ELR (cell line): Measurements from ENCODE around the gene GIT2.
"Not testable (repeated sequence)": the region's sequence is repeated elsewhere in the genome, so short reads cannot be mapped to it uniquely, and the experiment has no call there.

ENCODE experiments used
- DNase-seq: peaks from one replicate; pipeline ENCODE4 v3.0.0-alpha.2; 2015; ENCODE audit warnings: low read depth

GIT2 gene

GRCh38 chr12:109920261-109920780 lies 75.8 kb downstream of the GIT2 start:
- DNase-seq = no peak

GRCh38 chr12:109919456-109919855 lies 76.7 kb downstream of the GIT2 start:
- DNase-seq = no peak

GRCh38 chr12:109916045-109916444 lies 80.1 kb downstream of the GIT2 start:
- DNase-seq = no peak

- no peak for DNase-seq
These were observed 80.8 kb downstream of the GIT2 start for GRCh38 chr12:109915171-109916040.

- DNase-seq = no peak
These were observed 81.7 kb downstream of the GIT2 start for GRCh38 chr12:109914461-109914860.

- DNase-seq = no peak
These were observed 83.3 kb downstream of the GIT2 start for GRCh38 chr12:109912855-109913321.

GRCh38 chr12:109910969-109911348 lies 85.2 kb downstream of the GIT2 start:
- peak; percentile 70 for DNase-seq

GRCh38 chr12:109910254-109910968 lies 85.8 kb downstream of the GIT2 start:
- no peak for DNase-seq

- no peak for DNase-seq
These were observed 90.9 kb downstream of the GIT2 start for GRCh38 chr12:109905301-109905700.

GRCh38 chr12:109902891-109903418 lies 93.2 kb downstream of the GIT2 start:
- DNase-seq = no peak

GRCh38 chr12:109900752-109901580 lies 95.2 kb downstream of the GIT2 start:
- peak; percentile 30 for DNase-seq

- peak; percentile 90 for DNase-seq
These were observed 96.1 kb downstream of the GIT2 start, which contains the start of gene TCHP for GRCh38 chr12:109899783-109900751. TSS of gene TCHP (plus strand) at chr12:109900274. CDS start at chr12:109903027, 2,753 bp downstream.

- DNase-seq = not testable (repeated sequence)
These were observed 96.8 kb downstream of the GIT2 start for GRCh38 chr12:109899345-109899744.

- no peak for DNase-seq
These were observed 99.1 kb downstream of the GIT2 start for GRCh38 chr12:109897029-109897428.

GRCh38 chr12:109896188-109896587 lies 100.0 kb downstream of the GIT2 start:
- DNase-seq = no peak

GRCh38 chr12:109894939-109895338 lies 101.2 kb downstream of the GIT2 start:
- DNase-seq = no peak

GRCh38 chr12:109893261-109893995 lies 102.7 kb downstream of the GIT2 start:
- no peak for DNase-seq

GRCh38 chr12:109892748-109893147 lies 103.4 kb downstream of the GIT2 start:
- DNase-seq = no peak

- no peak for DNase-seq
These were observed 103.9 kb downstream of the GIT2 start for GRCh38 chr12:109892165-109892715.
